Bronchus fibroblast of lung (primary cell): ENCODE results near the gene CDKN2AIP. TPM values are rescaled to one million over a fixed set of nuclear protein-coding genes. Genes with fewer than 3 reads are reported as not detected.

ENCODE experiments used
- total RNA-seq: library from RNA; depleted of rRNA; stranded (reverse); fragments of >200 nt; gene quantifications from 2 replicates; pipeline ENCODE4 v1.2.3, GENCODE V29; 2015

Gene CDKN2AIP
- 10.4 and 12.9 TPM in 2 replicates for total RNA-seq

GRCh38 chr4:183444214-183445096 lies at the start of gene CDKN2AIP:
Gene CDKN2AIP (plus strand): TSS chr4:183444636. CDS start chr4:183444798, 162 bp downstream.

Other genes with a start within 250 kb of the CDKN2AIP start
- gene CLDN22, start 124.4 kb upstream of the CDKN2AIP start, total RNA-seq, result not detected in 2 replicates
- not detected in 2 replicates for gene CLDN24, start 122.2 kb upstream of the CDKN2AIP start, total RNA-seq
- gene ING2, start 60.4 kb downstream of the CDKN2AIP start, total RNA-seq, result 7.9 and 9.5 TPM in 2 replicates
- gene RWDD4, start 214.5 kb downstream of the CDKN2AIP start, total RNA-seq, result 19.5 and 25.6 TPM in 2 replicates
- 21.3 and 31.3 TPM in 2 replicates for gene TRAPPC11, start 214.7 kb downstream of the CDKN2AIP start, total RNA-seq